Panc1 (cell line): ENCODE measurements around the gene CCDC158.

Experiments
- TCF7L2 ChIP-seq: IDR thresholded peaks from 2 replicates; pipeline ENCODE4 v1.6.1; 2011; ENCODE audit warnings: mild to moderate bottlenecking, low read depth, low read length, inconsistent platforms
- TF ChIP-seq, protein P1 (sequence below): fragments of 450-650 bp; IDR thresholded peaks from 2 replicates; pipeline ENCODE4 v1.5.1; 2017; ENCODE audit warnings: mild to moderate bottlenecking

DNA sequence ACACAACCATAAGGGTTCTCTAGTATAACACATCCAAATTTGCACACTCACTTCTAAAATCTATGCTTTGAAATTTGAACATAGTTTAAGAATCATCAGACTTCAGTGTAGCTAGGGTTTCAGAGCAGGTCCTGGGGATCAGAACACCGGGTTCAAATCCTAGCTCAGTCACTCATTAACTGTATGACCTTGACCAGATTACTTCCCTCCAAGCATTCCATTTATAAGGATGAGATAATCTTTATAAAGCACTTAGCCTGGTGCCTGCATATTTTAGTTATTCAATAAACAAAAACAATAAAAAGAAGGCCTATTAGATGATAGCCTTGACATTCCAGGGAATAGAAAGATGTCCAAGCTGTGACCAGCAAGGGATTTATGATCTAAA, 119.2 kb downstream of the CCDC158 start:
- no peak for TF ChIP-seq TCF7L2
- TF ChIP-seq, protein P1, sequence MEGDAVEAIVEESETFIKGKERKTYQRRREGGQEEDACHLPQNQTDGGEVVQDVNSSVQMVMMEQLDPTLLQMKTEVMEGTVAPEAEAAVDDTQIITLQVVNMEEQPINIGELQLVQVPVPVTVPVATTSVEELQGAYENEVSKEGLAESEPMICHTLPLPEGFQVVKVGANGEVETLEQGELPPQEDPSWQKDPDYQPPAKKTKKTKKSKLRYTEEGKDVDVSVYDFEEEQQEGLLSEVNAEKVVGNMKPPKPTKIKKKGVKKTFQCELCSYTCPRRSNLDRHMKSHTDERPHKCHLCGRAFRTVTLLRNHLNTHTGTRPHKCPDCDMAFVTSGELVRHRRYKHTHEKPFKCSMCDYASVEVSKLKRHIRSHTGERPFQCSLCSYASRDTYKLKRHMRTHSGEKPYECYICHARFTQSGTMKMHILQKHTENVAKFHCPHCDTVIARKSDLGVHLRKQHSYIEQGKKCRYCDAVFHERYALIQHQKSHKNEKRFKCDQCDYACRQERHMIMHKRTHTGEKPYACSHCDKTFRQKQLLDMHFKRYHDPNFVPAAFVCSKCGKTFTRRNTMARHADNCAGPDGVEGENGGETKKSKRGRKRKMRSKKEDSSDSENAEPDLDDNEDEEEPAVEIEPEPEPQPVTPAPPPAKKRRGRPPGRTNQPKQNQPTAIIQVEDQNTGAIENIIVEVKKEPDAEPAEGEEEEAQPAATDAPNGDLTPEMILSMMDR, result no peak
